Measurements from ENCODE around the gene CCDC88C. TPM values are rescaled to one million over a fixed set of nuclear protein-coding genes. Genes with fewer than 3 reads are reported as not detected.
A peak's percentile ranks its signal among the peaks of the same experiment; 100 is the strongest.

CCDC88C gene
- polyA plus RNA-seq, 3 donors from 2014 or later = 19.5 to 58.2 (median 21.2) TPM

GRCh38 chr14:91261986-91262549 lies 155.6 kb downstream of the CCDC88C start:
- H3K36me3 Mint-ChIP-seq = peaks cover 0 to 3% (median 0%) of the 10 kb centered on the region in 3 donors
- peak overlapping the region; percentile 16 to 85 (median 71) for H3K4me3 Mint-ChIP-seq
- no peaks in the 10 kb centered on the region for H3K9me3 Mint-ChIP-seq
- H3K27ac Mint-ChIP-seq = peak overlapping the region in 5 of 6 donors; percentile 75 to 98 (median 88)
- H3K27me3 Mint-ChIP-seq (ENCODE audit: low read depth in 3 of 3) = peaks cover 25 to 48% (median 29%) of the 10 kb centered on the region in 3 donors
- H3K4me1 Mint-ChIP-seq = peaks cover 68 to 84% of the 10 kb centered on the region in 2 donors
- no peak for DNase-seq

GRCh38 chr14:91261115-91261514 lies 156.5 kb downstream of the CCDC88C start:
- H3K27me3 Mint-ChIP-seq (ENCODE audit: low read depth in 3 of 3) = peaks cover 25 to 48% (median 32%) of the 10 kb centered on the region in 3 donors
- DNase-seq = peak; percentile 82 to 84 (median 83)
- H3K9me3 Mint-ChIP-seq = no peaks in the 10 kb centered on the region
- H3K36me3 Mint-ChIP-seq = peaks cover 0 to 3% (median 0%) of the 10 kb centered on the region in 3 donors
- H3K4me1 Mint-ChIP-seq = peaks cover 70 to 92% of the 10 kb centered on the region in 2 donors
- H3K27ac Mint-ChIP-seq = peak overlapping the region; percentile 79 to 98 (median 90)
- H3K4me3 Mint-ChIP-seq = peak overlapping the region; percentile 71 to 77 (median 72)

- H3K4me3 Mint-ChIP-seq = no peak overlapping the region
- DNase-seq = no peak
- H3K4me1 Mint-ChIP-seq = peaks cover 70 to 94% of the 10 kb centered on the region in 2 donors
Observed at GRCh38 chr14:91258876-91259275, 158.7 kb downstream of the CCDC88C start.

GRCh38 chr14:91258011-91258618 lies 159.5 kb downstream of the CCDC88C start:
- peaks cover 0 to 3% (median 0%) of the 10 kb centered on the region in 3 donors for H3K36me3 Mint-ChIP-seq
- DNase-seq = no peak
- peaks cover 17 to 45% (median 24%) of the 10 kb centered on the region in 3 donors for H3K27me3 Mint-ChIP-seq (ENCODE audit: low read depth in 3 of 3)
- H3K27ac Mint-ChIP-seq = peak overlapping the region in 2 of 6 donors; percentile 31 to 78
- no peaks in the 10 kb centered on the region for H3K9me3 Mint-ChIP-seq
- H3K4me3 Mint-ChIP-seq = peak overlapping the region in 1 of 5 donors; percentile 18
- H3K4me1 Mint-ChIP-seq = peaks cover 65 to 88% of the 10 kb centered on the region in 2 donors

More at GRCh38 chr14:91258876-91259275, 158.7 kb downstream of the CCDC88C start:
- peaks cover 0 to 3% (median 0%) of the 10 kb centered on the region in 3 donors for H3K36me3 Mint-ChIP-seq
- no peaks in the 10 kb centered on the region for H3K9me3 Mint-ChIP-seq
- peak overlapping the region in 4 of 6 donors; percentile 58 to 85 (median 76) for H3K27ac Mint-ChIP-seq
- peaks cover 19 to 48% (median 28%) of the 10 kb centered on the region in 3 donors for H3K27me3 Mint-ChIP-seq (ENCODE audit: low read depth in 3 of 3)

- DNase-seq = no peak
- Mint-ChIP-seq H3K27ac (peak overlapping the region in 5 of 6 donors; percentile 31 to 78 (median 57)), H3K27me3 (ENCODE audit: low read depth in 3 of 3) (peaks cover 21 to 49% (median 28%) of the 10 kb centered on the region in 3 donors), H3K9me3 (no peaks in the 10 kb centered on the region), H3K4me3 (peak overlapping the region in 1 of 5 donors; percentile 18), H3K36me3 (peaks cover 0 to 3% (median 0%) of the 10 kb centered on the region in 3 donors), H3K4me1 (peaks cover 65 to 87% of the 10 kb centered on the region in 2 donors)
Observed at GRCh38 chr14:91257328-91258010, 160.2 kb downstream of the CCDC88C start.

GRCh38 chr14:91256661-91257060 lies 161.0 kb downstream of the CCDC88C start:
- DNase-seq = no peak
- H3K27me3 Mint-ChIP-seq (ENCODE audit: low read depth in 3 of 3) = peaks cover 24 to 53% (median 29%) of the 10 kb centered on the region in 3 donors
- H3K4me3 Mint-ChIP-seq = no peak overlapping the region
- H3K27ac Mint-ChIP-seq = peak overlapping the region in 5 of 6 donors; percentile 14 to 69 (median 66)
- H3K9me3 Mint-ChIP-seq = no peaks in the 10 kb centered on the region
- peaks cover 66 to 87% of the 10 kb centered on the region in 2 donors for H3K4me1 Mint-ChIP-seq
- H3K36me3 Mint-ChIP-seq = peaks cover 0 to 6% (median 0%) of the 10 kb centered on the region in 3 donors

GRCh38 chr14:91255026-91255695 lies 162.5 kb downstream of the CCDC88C start:
- peaks cover 67 to 87% of the 10 kb centered on the region in 2 donors for H3K4me1 Mint-ChIP-seq
- peak overlapping the region; percentile 71 to 91 (median 86) for H3K27ac Mint-ChIP-seq
- H3K4me3 Mint-ChIP-seq = peak overlapping the region in 2 of 5 donors; percentile 83 to 84
- H3K27me3 Mint-ChIP-seq (ENCODE audit: low read depth in 3 of 3) = peaks cover 25 to 51% (median 31%) of the 10 kb centered on the region in 3 donors
- H3K36me3 Mint-ChIP-seq = peaks cover 0 to 6% (median 0%) of the 10 kb centered on the region in 3 donors
- DNase-seq = no peak
- no peaks in the 10 kb centered on the region for H3K9me3 Mint-ChIP-seq

- H3K27me3 Mint-ChIP-seq (ENCODE audit: low read depth in 3 of 3) = peaks cover 27 to 55% (median 35%) of the 10 kb centered on the region in 3 donors
- H3K36me3 Mint-ChIP-seq = peaks cover 0 to 6% (median 0%) of the 10 kb centered on the region in 3 donors
- DNase-seq = no peak
- peaks cover 69 to 87% of the 10 kb centered on the region in 2 donors for H3K4me1 Mint-ChIP-seq
- H3K9me3 Mint-ChIP-seq = no peaks in the 10 kb centered on the region
- H3K27ac Mint-ChIP-seq = peak overlapping the region; percentile 71 to 91 (median 86)
- H3K4me3 Mint-ChIP-seq = peak overlapping the region; percentile 79 to 86 (median 83)
Observed at GRCh38 chr14:91254461-91254860, 163.2 kb downstream of the CCDC88C start.

- Mint-ChIP-seq H3K4me1 (peaks cover 71 to 92% of the 10 kb centered on the region in 2 donors), H3K4me3 (peak overlapping the region; percentile 79 to 86 (median 83)), H3K36me3 (peaks cover 0 to 6% (median 0%) of the 10 kb centered on the region in 3 donors), H3K27ac (peak overlapping the region; percentile 71 to 91 (median 86)), H3K9me3 (no peaks in the 10 kb centered on the region), H3K27me3 (ENCODE audit: low read depth in 3 of 3) (peaks cover 27 to 55% (median 35%) of the 10 kb centered on the region in 3 donors)
- peak; percentile 49 to 60 (median 50) for DNase-seq
Observed at GRCh38 chr14:91253795-91254323, 163.8 kb downstream of the CCDC88C start.

- H3K27ac Mint-ChIP-seq = peak overlapping the region; percentile 90 to 97 (median 93)
- H3K27me3 Mint-ChIP-seq (ENCODE audit: low read depth in 3 of 3) = peaks cover 27 to 50% (median 37%) of the 10 kb centered on the region in 3 donors
- no peaks in the 10 kb centered on the region for H3K9me3 Mint-ChIP-seq
- peaks cover 72 to 92% of the 10 kb centered on the region in 2 donors for H3K4me1 Mint-ChIP-seq
- H3K4me3 Mint-ChIP-seq = peak overlapping the region; percentile 78 to 86 (median 80)
- DNase-seq = peak; percentile 71 to 74 (median 73)
- peaks cover 0 to 6% (median 0%) of the 10 kb centered on the region in 3 donors for H3K36me3 Mint-ChIP-seq
Observed at GRCh38 chr14:91252871-91253794, 164.5 kb downstream of the CCDC88C start.

- DNase-seq = no peak
- H3K36me3 Mint-ChIP-seq = peaks cover 4 to 12% (median 5%) of the 10 kb centered on the region in 3 donors
- peaks cover 23 to 51% (median 38%) of the 10 kb centered on the region in 3 donors for H3K27me3 Mint-ChIP-seq (ENCODE audit: low read depth in 3 of 3)
- H3K27ac Mint-ChIP-seq = peak overlapping the region; percentile 86 to 99 (median 92)
- H3K9me3 Mint-ChIP-seq = no peaks in the 10 kb centered on the region
- peaks cover 82 to 90% of the 10 kb centered on the region in 2 donors for H3K4me1 Mint-ChIP-seq
- peak overlapping the region; percentile 55 to 78 (median 76) for H3K4me3 Mint-ChIP-seq
Observed at GRCh38 chr14:91250912-91251311, 166.7 kb downstream of the CCDC88C start.

All from immature natural killer cell (primary cell).